Measurements from ENCODE around the gene YAE1.

- no peak for TF ChIP-seq RAD21 (IDR thresholded peaks at IDR 0.05; ENCODE audit: low read depth)
- TF ChIP-seq TAF1 (IDR thresholded peaks at IDR 0.05; ENCODE audit: low read depth): no peak
- no peak for TF ChIP-seq EGR1 (IDR thresholded peaks at IDR 0.05)
Observed at GRCh38 chr7:39577229-39577874, 11.1 kb downstream of the YAE1 start.
